Measurements from ENCODE around the gene MYH4.

MYH4 gene

DNA sequence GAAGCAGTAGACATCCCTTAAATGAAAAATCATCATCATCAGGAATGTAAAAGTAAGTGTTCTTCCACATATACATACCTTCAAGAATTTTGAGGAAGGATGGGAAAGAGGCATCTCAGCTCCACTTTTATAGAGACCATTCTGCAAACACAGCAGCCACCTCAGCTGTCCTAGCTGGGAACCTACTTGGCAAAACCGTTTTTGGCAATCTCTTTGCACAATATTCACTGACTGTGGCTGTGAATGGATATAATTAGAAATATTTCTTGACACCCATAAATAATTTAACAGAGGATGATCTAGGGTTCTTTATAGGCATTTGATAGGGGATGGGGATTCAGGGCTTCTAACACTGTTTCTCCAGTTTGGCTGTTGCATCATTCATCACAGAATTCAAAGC, at the start of gene MYH4:
MYH4 (minus strand) TSS at position 101 of the 400 bp plus-strand sequence. CDS start 2,814 bp downstream, outside the sequence.
- DNase-seq (ENCODE audit: low spot score) (no peak), FAIRE-seq (no peak)

- FAIRE-seq (no peak), DNase-seq (ENCODE audit: low spot score) (no peak)
These were observed 49.1 kb upstream of the MYH4 start, which contains the start of gene MYH1 for GRCh38 chr17:10518271-10519037. Gene MYH1 (minus strand): TSS chr17:10518542. CDS start chr17:10516642, 1,900 bp downstream.

DNA sequence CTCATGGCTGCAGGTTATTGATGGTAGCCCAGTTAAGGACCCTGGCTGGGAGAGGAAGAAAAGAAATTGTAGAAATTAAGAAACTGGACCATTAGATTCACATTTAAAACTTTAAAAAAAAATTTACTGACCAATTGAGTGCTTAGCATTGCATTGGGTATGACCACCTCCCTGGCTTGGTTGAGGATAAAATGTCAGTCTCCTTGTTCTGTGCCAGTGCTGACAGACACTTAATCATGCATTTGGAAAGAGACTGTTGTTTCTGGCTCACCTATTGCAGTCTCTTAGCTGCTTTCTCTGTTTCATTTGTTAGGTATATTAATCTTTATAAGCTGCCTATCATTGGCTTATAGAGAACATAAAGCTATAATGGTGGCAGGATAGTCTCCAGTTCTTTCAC, 47.3 kb upstream of the MYH4 start:
- FAIRE-seq (no peak), DNase-seq (ENCODE audit: low spot score) (no peak)

GRCh38 chr17:10516065-10516464, 46.7 kb upstream of the MYH4 start:
- FAIRE-seq (no peak), DNase-seq (ENCODE audit: low spot score) (no peak)

GRCh38 chr17:10513299-10514067, 44.1 kb upstream of the MYH4 start:
- DNase-seq (ENCODE audit: low spot score) (no peak), FAIRE-seq (no peak)

- FAIRE-seq (no peak), DNase-seq (ENCODE audit: low spot score) (no peak)
These were observed 43.5 kb upstream of the MYH4 start for GRCh38 chr17:10512856-10513255.

- FAIRE-seq (no peak), DNase-seq (ENCODE audit: low spot score) (no peak)
These were observed 30.6 kb upstream of the MYH4 start for GRCh38 chr17:10499950-10500349.

- FAIRE-seq (no peak), DNase-seq (ENCODE audit: low spot score) (no peak)
These were observed 22.6 kb upstream of the MYH4 start for GRCh38 chr17:10492004-10492403.

- no peak for FAIRE-seq
- no peak for DNase-seq (ENCODE audit: low spot score)
These were observed 12.9 kb upstream of the MYH4 start for GRCh38 chr17:10482252-10482651.

DNA sequence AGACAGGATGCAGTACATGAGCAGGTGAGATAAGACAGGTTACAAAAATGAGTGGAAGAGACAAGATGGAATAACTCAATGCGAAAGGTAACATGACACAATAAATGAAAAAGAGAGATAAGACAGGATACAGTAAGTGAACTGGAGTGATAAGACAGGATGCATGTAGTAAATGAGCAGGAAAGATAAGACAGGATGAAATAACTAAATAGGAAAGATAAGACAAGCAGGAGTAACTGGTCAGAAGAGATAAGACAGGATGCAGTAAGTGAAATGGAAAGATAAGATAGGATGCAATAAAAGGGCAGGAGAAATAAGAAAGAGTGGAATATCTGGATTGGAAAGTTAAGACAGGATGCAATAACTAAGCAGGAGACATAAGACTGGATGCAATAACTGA, 8.3 kb upstream of the MYH4 start:
- FAIRE-seq (no peak), DNase-seq (ENCODE audit: low spot score) (no peak)

DNA sequence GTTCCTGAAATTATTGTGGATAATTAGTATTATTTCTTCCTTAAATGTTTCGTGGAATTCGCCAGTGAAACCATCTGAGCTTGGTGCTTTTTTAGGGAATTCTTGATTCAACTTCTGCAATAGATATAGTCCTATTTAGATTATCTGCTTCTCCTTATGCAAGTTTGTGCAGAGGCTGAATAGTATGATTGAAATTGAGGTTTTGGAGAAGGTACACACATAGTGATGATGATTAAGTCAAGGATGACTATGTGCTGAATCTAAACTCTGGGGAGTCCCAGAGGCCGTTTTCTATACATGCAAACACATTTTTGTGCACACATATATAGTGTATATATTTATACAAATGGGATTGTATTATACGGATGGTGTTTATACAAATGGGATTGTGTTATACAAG, 5.2 kb upstream of the MYH4 start:
- DNase-seq (ENCODE audit: low spot score) (no peak), FAIRE-seq (no peak)

DNA sequence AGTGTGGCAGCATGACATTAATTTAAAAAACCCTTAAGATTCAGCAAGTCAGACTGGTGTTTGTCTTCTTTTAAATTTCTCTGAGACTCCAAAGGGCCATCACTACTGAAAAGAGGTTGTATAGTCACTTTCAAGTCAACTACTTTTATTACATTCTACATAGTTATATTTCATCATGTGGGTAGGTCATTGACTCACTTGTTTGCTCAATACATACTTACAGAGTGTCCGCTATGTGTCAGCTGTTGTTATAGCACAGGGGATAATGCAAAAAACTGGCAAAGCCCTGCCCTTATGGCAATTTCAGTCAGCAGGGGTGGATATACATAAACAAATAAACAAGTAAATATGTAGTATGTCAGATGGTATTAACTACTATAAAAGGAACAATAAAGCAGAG, 2.5 kb upstream of the MYH4 start:
- FAIRE-seq: no peak
- no peak for DNase-seq (ENCODE audit: low spot score)

- DNase-seq (ENCODE audit: low spot score) (no peak), FAIRE-seq (no peak)
These were observed 6.0 kb downstream of the MYH4 start for GRCh38 chr17:10463402-10463801.

DNA sequence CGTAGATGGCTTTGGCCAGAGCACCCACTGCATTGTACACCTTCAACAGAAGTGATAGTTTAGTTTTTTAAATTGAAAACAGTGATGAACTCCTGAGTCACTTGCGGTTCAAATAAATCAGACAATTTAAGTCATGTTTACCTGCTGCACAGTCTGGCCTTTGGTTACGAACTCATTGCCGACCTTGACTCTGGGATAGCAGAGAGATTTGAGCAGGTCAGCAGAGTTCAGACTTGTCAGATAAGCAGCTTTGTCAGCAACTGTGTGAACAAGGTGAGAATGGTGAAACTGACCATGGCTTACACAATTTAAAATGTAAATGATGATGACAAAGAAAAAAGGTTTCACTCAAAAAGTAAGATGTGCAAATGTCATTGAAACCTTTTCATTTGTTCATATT, 9.3 kb downstream of the MYH4 start:
- DNase-seq (ENCODE audit: low spot score) (no peak), FAIRE-seq (no peak)

- FAIRE-seq: no peak
- no peak for DNase-seq (ENCODE audit: low spot score)
These were observed 10.7 kb downstream of the MYH4 start for GRCh38 chr17:10458701-10459100.

- DNase-seq (ENCODE audit: low spot score) (no peak), FAIRE-seq (no peak)
These were observed 11.4 kb downstream of the MYH4 start for GRCh38 chr17:10457952-10458351.

GRCh38 chr17:10447026-10447931, 22.1 kb downstream of the MYH4 start:
- FAIRE-seq (no peak), DNase-seq (ENCODE audit: low spot score) (no peak)

- no peak for FAIRE-seq
These were observed 29.5 kb downstream of the MYH4 start for GRCh38 chr17:10439816-10440215.

GRCh38 chr17:10435096-10435495, 34.3 kb downstream of the MYH4 start:
- FAIRE-seq: no peak
- no peak for DNase-seq (ENCODE audit: low spot score)

More at GRCh38 chr17:10439816-10440215, 29.5 kb downstream of the MYH4 start:
- DNase-seq (ENCODE audit: low spot score): no peak

DNA sequence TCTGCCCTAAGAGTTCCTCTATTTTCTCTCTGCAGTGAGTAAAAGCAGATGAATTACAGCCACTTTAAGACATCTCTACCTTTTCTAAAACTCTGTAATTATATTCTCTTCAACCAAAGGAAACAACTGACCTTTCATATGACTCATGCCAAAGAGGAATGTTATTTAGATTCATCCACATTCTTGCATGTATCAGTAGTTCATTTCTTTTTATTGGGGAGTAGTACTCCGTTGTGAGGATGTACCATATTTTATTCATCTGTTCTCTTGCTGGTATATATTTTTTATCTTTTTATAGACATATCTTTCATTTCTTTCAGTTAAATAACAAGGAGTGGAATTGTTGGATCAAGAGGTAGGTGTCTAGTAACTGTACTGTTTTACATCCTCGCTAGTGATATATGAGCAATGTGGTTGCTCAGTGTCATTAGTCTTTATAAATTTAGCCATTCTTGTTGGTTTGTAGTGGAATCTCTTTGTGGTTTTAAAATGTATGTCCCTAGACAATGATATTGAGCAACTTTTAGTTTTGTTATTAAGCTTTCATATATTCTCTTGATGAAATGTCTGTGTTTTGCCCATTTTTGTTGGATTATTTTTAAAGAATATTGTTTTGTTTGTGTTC, 39.8 kb downstream of the MYH4 start:
- DNase-seq (ENCODE audit: low spot score): no peak
- no peak for FAIRE-seq

DNA sequence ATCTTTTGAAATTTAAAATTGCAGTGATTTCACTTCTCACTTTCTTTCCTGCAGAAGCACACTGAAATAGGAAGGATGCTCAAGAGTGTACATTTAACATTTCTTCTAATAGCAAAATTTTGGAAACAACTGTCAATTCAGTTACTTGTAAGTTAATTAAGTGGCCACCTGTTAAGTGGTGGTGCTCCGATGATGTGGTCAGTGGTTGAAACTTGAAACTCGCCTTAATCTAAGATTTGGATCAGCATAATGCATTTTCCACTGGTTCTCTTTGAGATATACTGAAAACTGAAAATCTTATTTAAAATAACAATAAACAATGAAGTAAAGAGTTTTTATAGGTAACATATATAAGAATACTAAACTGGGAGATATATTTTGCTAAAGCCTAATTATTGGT, 40.6 kb downstream of the MYH4 start:
- FAIRE-seq: no peak

More for the DNA sequence above, 40.6 kb downstream of the MYH4 start:
- DNase-seq (ENCODE audit: low spot score): no peak
